Ishikawa (cell line): Measurements from ENCODE around the gene CFL2.

Source experiments
- CEBPB ChIP-seq: IDR thresholded peaks from 2 replicates; pipeline ENCODE4 v1.6.1; 2012
- CREB1 ChIP-seq: IDR thresholded peaks from 2 replicates; pipeline ENCODE4 v1.6.1; 2012; ENCODE audit warnings: low read depth
- EGR1 ChIP-seq: IDR thresholded peaks from 2 replicates; pipeline ENCODE4 v1.6.1; 2012
- EP300 ChIP-seq: IDR thresholded peaks from 2 replicates; pipeline ENCODE4 v1.6.1; 2012; ENCODE audit warnings: borderline replicate concordance
- FOXM1 ChIP-seq: IDR thresholded peaks from 2 replicates; pipeline ENCODE4 v1.6.1; 2012; ENCODE audit warnings: low read depth, borderline replicate concordance
- MAX ChIP-seq: IDR thresholded peaks from 2 replicates; pipeline ENCODE4 v1.6.1; 2012
- NFIC ChIP-seq: IDR thresholded peaks from 2 replicates; pipeline ENCODE4 v1.6.1; 2012
- RAD21 ChIP-seq: IDR thresholded peaks from 2 replicates; pipeline ENCODE4 v1.6.1; 2012; ENCODE audit warnings: low read depth
- REST ChIP-seq: IDR thresholded peaks from 2 replicates; pipeline ENCODE4 v1.6.1; 2012; ENCODE audit warnings: low read depth, mild to moderate bottlenecking
- TAF1 ChIP-seq: IDR thresholded peaks from 2 replicates; pipeline ENCODE4 v1.6.1; 2012; ENCODE audit warnings: low read depth, mild to moderate bottlenecking
- TCF12 ChIP-seq: IDR thresholded peaks from 2 replicates; pipeline ENCODE4 v1.6.1; 2012; ENCODE audit warnings: low read depth
- TEAD4 ChIP-seq: IDR thresholded peaks from 2 replicates; pipeline ENCODE4 v1.6.1; 2012
- USF1 ChIP-seq: IDR thresholded peaks from 2 replicates; pipeline ENCODE4 v1.6.1; 2012
- YY1 ChIP-seq: IDR thresholded peaks from 2 replicates; pipeline ENCODE4 v1.6.1; 2012; ENCODE audit warnings: low read depth
- ZBTB7A ChIP-seq: IDR thresholded peaks from 2 replicates; pipeline ENCODE4 v1.6.1; 2012; ENCODE audit warnings: low read depth

CFL2 gene

GRCh38 chr14:34714320-34715126, at the start of gene CFL2:
Gene CFL2, minus strand, starts transcription at chr14:34714593. Its CDS starts 53 bp downstream, at chr14:34714540.
- TF ChIP-seq FOXM1: no peak
- 0 out of 2 replicates have a peak, but pooled peaks have one; percentile 7 for TF ChIP-seq NFIC
- TF ChIP-seq EGR1: peak; percentile 31; the same call in 1 of the 2 replicates
- peak; percentile 52; the same call in 1 of the 2 replicates for TF ChIP-seq MAX
- TF ChIP-seq RAD21: no peak
- TF ChIP-seq CEBPB: no peak
- peak; percentile 91 for TF ChIP-seq ZBTB7A
- TF ChIP-seq TCF12: peak; percentile 28; the same call in 1 of the 2 replicates
- peak; percentile 96 for TF ChIP-seq USF1
- no peak for TF ChIP-seq TEAD4
- TF ChIP-seq YY1: peak; percentile 79
- TF ChIP-seq CREB1: no peak
- peak; percentile 77 for TF ChIP-seq TAF1
- TF ChIP-seq EP300: no peak; the same call in 1 of the 2 replicates
- no peak for TF ChIP-seq REST

- TF ChIP-seq REST: no peak
- TF ChIP-seq RAD21: no peak
- TF ChIP-seq MAX: no peak
- TF ChIP-seq NFIC: no peak
- no peak for TF ChIP-seq CREB1
- no peak for TF ChIP-seq USF1
- no peak for TF ChIP-seq TAF1
- TF ChIP-seq EP300: no peak
- no peak for TF ChIP-seq TCF12
- TF ChIP-seq CEBPB: no peak
- no peak for TF ChIP-seq EGR1
- no peak for TF ChIP-seq FOXM1
- TF ChIP-seq YY1: no peak
- TF ChIP-seq TEAD4: no peak
- TF ChIP-seq ZBTB7A: no peak
These were observed 40.8 kb upstream of the CFL2 start for GRCh38 chr14:34755215-34755614.

GRCh38 chr14:34754687-34755086, 40.3 kb upstream of the CFL2 start:
- TF ChIP-seq USF1 (no peak), EGR1 (no peak), NFIC (no peak), REST (no peak), CREB1 (no peak), CEBPB (no peak), RAD21 (no peak), TCF12 (no peak)
